Right forelimb (tissue), 1 donor: Measurements from ENCODE around the gene C2CD4D.

Experiments used
- DNase-seq: peaks from one replicate; pipeline ENCODE4 v3.0.0-alpha.2; 2018

Gene C2CD4D

GRCh38 chr1:151809985-151810556 lies 29.5 kb downstream of the C2CD4D start:
- DNase-seq = no peak

DNA sequence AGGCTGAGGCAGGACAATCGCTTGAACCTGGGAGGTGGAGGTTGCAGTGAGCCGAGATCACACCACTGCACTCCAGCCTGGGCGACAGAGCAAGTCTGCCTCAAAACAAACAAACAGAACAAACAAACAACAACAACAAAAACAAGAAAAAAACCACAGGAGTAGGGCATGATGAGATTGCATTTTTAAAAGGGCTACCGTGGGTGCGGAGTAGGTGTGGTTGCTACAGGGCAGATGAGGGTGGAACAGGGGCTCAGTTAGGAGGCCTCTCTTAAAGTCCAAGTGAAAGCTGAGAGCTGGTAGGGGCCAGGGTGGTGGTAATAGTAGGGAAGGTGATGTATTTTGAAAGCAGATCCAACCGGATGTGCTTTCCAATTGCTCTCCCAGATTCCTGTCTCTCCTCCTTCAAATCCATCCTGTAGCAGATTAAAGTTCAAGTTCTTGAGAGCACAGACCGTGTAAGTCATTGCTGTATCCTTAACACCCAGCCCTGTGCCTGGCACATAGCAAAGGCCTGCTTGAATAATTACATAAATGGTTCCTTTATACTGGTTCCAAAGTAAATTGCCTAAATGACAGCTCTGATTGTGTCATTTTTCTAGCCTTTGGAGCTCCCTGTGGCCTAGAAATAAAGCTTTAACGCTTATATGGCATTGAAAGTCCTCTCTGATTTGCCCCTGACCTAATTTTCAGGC lies 30.2 kb downstream of the C2CD4D start:
- no peak for DNase-seq

GRCh38 chr1:151807766-151808165 lies 31.9 kb downstream of the C2CD4D start:
- peak; percentile 5 for DNase-seq

- DNase-seq = peak; percentile 19
These were observed 32.5 kb downstream of the C2CD4D start for GRCh38 chr1:151807131-151807530.

DNA sequence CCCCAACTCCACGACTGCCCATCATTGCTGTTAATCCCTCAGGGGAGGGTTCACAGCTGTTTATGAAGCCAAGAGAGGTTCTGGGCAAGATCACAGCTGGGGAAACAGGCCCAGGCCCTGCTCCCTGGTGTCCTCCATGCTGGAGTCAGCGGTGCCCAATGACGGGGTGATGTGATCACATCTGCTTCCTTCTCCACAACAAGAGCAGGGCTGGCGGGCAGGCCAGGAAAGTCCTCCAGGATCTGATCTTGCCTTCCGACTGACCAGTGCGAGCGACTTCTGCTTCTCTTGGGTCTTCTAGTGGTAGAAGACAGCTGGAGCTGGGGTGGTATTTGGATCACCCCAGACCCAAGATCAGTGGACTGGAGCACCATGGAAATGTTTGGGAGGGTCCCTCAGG lies 33.5 kb downstream of the C2CD4D start:
- DNase-seq = peak; percentile 33

- DNase-seq = peak; percentile 38
These were observed 34.4 kb downstream of the C2CD4D start, which contains the start of gene LINGO4 for GRCh38 chr1:151805066-151805820. Gene LINGO4 (minus strand): TSS chr1:151805419. CDS start chr1:151802704, 2,715 bp downstream.

- peak; percentile 15 for DNase-seq
These were observed 35.7 kb downstream of the C2CD4D start for GRCh38 chr1:151803915-151804314.

GRCh38 chr1:151803164-151803563 lies 36.5 kb downstream of the C2CD4D start:
- peak; percentile 38 for DNase-seq

DNA sequence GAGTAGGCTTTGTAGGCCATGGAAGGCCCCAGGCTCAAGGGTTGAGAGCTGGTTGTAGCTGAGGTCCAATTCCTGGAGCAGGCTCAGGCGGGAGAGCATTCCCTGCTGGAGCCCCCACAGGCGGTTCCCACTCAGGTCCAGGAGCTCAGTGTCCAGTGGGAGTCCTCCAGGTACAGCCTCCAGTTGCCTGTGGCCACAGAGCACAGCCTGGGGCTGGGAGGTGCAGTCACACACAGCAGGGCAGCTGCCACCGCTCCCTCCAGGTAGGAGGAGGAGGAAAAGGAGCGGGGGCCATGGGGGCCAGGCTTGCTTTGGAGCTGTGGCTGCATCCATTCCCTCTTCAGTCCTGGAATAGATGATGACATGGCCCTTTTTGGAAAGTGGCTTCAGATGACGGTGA lies 37.2 kb downstream of the C2CD4D start:
- DNase-seq = no peak

DNA sequence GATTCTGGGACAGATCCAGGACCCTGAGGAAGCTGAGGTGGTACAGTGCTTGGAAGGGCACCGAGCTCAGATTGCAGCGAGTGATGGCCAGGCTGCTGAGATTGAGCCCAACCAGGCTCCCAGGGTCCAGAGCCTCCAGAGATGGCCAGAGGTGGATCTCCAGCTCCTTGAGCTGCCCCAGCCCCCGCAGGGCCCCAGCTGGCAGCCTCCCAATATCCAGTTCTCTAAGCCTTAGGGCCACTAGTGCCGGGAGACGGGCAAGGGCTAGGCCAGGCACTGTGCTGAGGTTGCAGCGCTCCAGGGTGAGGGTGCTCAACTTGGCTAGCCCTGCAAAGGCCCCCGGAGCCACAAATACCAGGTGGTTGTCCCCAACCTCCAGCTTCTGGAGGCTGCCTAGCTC lies 37.8 kb downstream of the C2CD4D start:
- DNase-seq = no peak

DNA sequence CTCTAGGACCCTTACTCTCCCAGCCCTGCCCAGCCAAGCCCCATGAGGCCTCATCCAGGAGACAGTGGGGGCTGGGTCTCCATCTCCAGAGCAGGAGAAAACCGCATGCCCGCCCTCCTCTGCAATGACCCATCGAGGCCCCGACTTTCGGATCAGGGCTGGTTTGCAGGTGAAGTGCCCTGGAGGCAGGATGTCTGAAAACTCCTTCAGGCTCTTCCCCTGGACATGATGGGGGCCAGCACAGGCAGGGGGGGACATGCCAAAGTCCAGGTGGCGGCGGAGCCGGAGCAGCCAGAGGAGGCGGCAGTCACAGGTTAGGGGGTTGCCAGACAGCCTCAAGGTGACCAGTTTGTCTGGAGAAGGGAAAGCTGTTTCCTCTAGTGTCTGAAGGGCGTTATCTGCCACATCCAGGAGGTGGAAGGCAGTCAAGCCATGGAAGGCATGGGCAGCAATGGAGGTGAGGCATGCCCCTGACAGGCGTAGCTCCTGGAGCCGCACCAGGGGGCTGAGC lies 38.3 kb downstream of the C2CD4D start:
- DNase-seq = no peak

GRCh38 chr1:151800830-151801229 lies 38.8 kb downstream of the C2CD4D start:
- no peak for DNase-seq

DNA sequence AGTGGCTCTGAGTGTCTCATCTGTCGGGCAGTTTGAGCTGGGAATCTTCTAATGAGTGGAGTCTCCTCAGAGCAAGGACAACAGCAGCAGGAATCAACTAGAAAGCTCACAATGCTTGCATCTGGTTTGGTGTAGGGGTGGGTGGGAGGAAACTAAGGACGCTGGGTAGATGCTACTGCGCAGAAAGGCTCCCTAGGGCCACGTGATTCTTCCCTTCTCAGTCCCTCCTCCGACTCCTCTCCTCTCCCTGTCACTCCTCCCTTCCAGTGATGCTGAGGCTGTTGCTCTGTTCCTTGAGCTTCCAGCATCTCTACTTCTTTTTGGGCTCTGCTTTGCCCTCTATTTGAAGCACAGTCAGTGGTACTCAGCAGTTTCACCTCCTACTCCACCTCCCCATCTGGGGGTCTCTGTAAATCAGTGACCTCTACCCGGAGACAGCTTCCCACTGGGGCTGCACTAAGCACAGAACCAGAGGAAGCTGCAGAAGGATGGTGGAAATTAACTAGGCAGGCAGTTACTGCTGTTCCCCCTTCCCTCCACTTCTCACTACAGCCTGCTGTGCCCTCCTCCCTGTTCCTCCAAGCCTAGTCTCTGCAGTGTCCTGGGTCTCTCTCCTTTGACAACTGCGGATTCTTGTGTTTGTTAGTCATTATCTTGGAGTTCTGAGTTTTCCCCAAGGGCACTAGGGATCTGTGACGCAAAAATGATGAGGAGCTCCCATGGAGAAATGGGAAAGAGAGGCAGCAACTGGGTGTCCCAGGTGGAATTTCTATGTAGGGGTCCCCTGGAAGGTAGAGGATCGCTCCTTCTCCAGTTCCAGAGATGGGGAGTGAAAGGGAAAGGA lies 40.2 kb downstream of the C2CD4D start:
- DNase-seq = no peak

DNA sequence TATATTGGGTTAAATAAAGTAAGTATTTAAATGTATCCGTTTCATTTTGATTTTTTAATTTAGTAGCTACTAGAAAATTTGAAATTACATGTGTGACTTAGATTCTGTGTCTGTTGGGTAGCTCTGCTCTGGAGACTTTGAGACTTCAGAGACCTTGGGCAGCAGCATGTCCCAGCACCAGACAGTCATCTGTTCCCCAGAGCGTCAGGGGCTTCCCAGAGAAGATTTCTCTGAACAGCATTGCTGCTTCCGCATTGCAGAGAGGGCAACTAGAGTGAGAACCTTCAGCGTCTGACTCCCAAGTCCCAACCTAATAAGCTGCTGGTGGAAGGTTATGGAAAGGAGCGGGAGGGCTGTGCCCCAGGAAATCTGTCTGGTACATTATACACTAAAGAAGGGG lies 41.0 kb downstream of the C2CD4D start:
- no peak for DNase-seq

DNA sequence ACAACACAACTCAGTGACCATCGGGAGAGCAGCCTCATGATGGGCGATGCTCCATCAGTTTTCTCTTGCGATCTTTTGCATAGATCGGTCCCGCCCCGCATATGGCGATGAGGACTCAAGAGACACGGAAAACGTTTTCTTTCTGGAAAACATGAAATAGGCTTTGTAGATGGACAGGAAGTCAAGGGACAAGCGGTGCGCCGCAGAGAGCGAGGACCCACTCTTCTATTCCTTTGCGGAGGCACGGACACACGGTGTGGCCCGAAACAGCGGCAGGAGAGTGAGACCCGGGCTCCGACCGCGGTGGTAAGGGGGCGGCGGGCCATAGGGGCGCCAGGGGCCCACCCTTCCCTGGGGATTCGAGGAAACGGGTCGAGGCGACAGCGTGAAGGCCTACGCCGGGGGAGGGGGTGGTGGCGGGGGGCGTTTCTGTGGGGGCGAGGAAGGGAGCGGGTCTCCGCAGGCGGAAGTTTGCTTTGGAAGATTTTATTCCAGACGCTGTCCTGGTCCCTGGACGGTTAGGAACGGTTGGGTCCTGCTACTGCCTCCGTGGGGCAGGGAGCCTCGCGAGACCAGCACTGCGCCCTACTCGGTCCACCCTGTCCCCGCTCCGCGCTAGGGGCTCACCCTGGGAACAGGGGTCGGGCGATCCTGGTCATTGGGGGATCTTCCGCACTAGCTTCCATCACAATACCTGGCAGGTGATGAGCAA lies 48.5 kb downstream of the C2CD4D start:
- DNase-seq = peak; percentile 51

DNA sequence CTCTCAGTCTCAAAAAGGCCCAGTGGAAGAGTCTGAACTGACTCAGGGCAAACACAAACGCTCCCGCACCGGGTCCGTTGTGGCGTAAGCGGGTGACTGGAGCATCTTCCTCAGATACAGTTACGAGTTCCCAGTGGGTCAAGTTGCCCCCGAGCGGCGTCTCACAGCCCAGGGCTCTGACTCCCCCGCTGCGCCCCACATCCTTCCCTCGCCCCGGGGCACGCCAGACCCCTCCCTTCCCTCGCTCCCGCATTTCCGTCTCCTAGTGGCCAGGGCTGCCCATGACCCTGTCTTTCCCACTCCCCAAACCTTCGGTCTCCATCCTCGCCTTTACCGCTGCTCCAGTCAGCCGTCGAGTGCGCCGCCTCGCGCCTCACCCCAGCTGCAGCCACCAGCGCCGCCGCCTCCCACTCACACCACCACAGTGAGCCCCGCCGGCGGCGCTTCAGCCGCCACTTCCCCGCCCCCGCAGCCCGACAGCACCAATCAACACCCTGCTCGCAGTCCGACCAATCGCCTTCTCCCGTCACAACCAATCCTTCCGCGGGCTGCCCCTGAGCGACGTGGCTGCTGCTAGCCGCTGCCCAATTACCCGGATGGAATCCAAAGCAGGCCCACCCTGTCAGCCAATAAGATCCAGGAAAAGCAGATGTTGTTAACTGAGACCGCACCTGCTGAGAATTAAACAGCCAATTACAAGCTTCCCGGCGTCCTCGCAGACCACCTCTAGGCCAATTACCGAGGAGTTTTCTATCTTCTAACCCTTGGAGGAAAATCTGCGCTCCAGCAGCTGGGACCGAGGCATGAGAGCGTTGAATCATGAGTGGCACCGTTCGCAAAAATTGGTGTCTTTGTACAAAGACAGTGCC lies 49.3 kb downstream of the C2CD4D start, which contains the start of gene TDRKH:
Gene TDRKH (minus strand): TSS at position 430 of the 869 bp plus-strand sequence. CDS start 7,478 bp downstream, outside the sequence.
- peak; percentile 96 for DNase-seq
